Loucy (cell line): Measurements from ENCODE around the gene SDHAF3.

ENCODE experiments used
- H2AFZ ChIP-seq: fragments of 200-600 bp; sonication (generic); 2 replicates; pipeline ENCODE4 v1.6.0; 2016; ENCODE audit warnings: antibody characterized with exemption, mild to moderate bottlenecking, low read length, moderate library complexity
- H3F3A ChIP-seq: fragments of 200-600 bp; 2 replicates; pipeline ENCODE4 v1.6.0; 2016; ENCODE audit warnings: antibody characterized with exemption, low read depth, mild to moderate bottlenecking
- H3K27me3 ChIP-seq: fragments of 200-600 bp; sonication (generic); 2 replicates; pipeline ENCODE4 v1.6.1; 2014; ENCODE audit warnings: low read length, mild to moderate bottlenecking; ENCODE audit not compliant: insufficient read depth, poor library complexity, severe bottlenecking
- H3K36me3 ChIP-seq: fragments of 200-600 bp; sonication (generic); 2 replicates; pipeline ENCODE4 v1.6.1; 2016; ENCODE audit warnings: low read length; ENCODE audit not compliant: insufficient read depth
- H3K4me1 ChIP-seq: fragments of 200-600 bp; sonication (generic); 2 replicates; pipeline ENCODE4 v1.5.1; 2014; ENCODE audit warnings: low read length, mild to moderate bottlenecking; ENCODE audit not compliant: insufficient read depth, poor library complexity, severe bottlenecking
- H3K4me2 ChIP-seq: fragments of 200-600 bp; sonication (generic); 2 replicates; pipeline ENCODE4 v1.6.0; 2014; ENCODE audit warnings: antibody characterized with exemption, low read length, low read depth, mild to moderate bottlenecking; ENCODE audit not compliant: poor library complexity, severe bottlenecking
- H3K4me3 ChIP-seq: fragments of 200-600 bp; sonication (generic); 2 replicates; pipeline ENCODE4 v1.5.1; 2014; ENCODE audit warnings: low read length, mild to moderate bottlenecking, mixed read lengths; ENCODE audit not compliant: poor library complexity, severe bottlenecking
- H3K79me2 ChIP-seq: fragments of 200-600 bp; sonication (generic); 2 replicates; pipeline ENCODE4 v1.6.1; 2014; ENCODE audit warnings: low read length; ENCODE audit not compliant: insufficient read depth
- H3K9ac ChIP-seq: fragments of 200-600 bp; sonication (generic); 2 replicates; pipeline ENCODE4 v1.6.0; 2014; ENCODE audit warnings: mild to moderate bottlenecking, low read depth, low read length, moderate library complexity; ENCODE audit not compliant: poor library complexity, severe bottlenecking
- H3K9me2 ChIP-seq: fragments of 200-600 bp; sonication (generic); replicated peaks from 2 replicates; pipeline ENCODE4 v1.6.1; 2016; ENCODE audit warnings: low read depth, low read length, mixed read lengths
- H3K9me3 ChIP-seq: fragments of 200-600 bp; sonication (generic); 2 replicates; pipeline ENCODE4 v1.6.1; 2014; ENCODE audit warnings: mild to moderate bottlenecking, antibody characterized with exemption, low read length, low read depth; ENCODE audit not compliant: insufficient read depth
- H4K20me1 ChIP-seq: fragments of 200-600 bp; sonication (generic); 2 replicates; pipeline ENCODE4 v1.6.0; 2014; ENCODE audit warnings: antibody characterized with exemption, low read length, mild to moderate bottlenecking; ENCODE audit not compliant: insufficient read depth, poor library complexity, severe bottlenecking
- EZH2phosphoT487 ChIP-seq: fragments of 200-600 bp; IDR thresholded peaks from 2 replicates; pipeline ENCODE4 v1.6.1; 2018; ENCODE audit warnings: antibody characterized with exemption, mild to moderate bottlenecking, moderate library complexity, borderline replicate concordance
- TF ChIP-seq, protein P1 (sequence below): fragments of 200-600 bp; sonication (generic); conservative IDR thresholded peaks from 2 replicates; pipeline ENCODE4 v1.5.1; 2014; ENCODE audit warnings: mild to moderate bottlenecking, antibody characterized with exemption, low read length

The SDHAF3 gene

GRCh38 chr7:97117035-97117371, 495 bp upstream of the SDHAF3 start:
- no peaks in the 10 kb centered on the region for H3K27me3 ChIP-seq
- no peak overlapping the region for H2AFZ ChIP-seq
- no peaks in the 10 kb centered on the region for H3K79me2 ChIP-seq
- no peaks in the 10 kb centered on the region for H3K9me2 ChIP-seq
- no peaks in the 10 kb centered on the region for H3F3A ChIP-seq
- no peak overlapping the region for H3K4me3 ChIP-seq
- H3K4me1 ChIP-seq, result no peaks in the 10 kb centered on the region
- no peak overlapping the region for H3K4me2 ChIP-seq
- H3K9ac ChIP-seq, result no peak overlapping the region
- TF ChIP-seq, protein P1, sequence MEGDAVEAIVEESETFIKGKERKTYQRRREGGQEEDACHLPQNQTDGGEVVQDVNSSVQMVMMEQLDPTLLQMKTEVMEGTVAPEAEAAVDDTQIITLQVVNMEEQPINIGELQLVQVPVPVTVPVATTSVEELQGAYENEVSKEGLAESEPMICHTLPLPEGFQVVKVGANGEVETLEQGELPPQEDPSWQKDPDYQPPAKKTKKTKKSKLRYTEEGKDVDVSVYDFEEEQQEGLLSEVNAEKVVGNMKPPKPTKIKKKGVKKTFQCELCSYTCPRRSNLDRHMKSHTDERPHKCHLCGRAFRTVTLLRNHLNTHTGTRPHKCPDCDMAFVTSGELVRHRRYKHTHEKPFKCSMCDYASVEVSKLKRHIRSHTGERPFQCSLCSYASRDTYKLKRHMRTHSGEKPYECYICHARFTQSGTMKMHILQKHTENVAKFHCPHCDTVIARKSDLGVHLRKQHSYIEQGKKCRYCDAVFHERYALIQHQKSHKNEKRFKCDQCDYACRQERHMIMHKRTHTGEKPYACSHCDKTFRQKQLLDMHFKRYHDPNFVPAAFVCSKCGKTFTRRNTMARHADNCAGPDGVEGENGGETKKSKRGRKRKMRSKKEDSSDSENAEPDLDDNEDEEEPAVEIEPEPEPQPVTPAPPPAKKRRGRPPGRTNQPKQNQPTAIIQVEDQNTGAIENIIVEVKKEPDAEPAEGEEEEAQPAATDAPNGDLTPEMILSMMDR, result no peak
- no peak for TF ChIP-seq EZH2phosphoT487
- H4K20me1 ChIP-seq, result no peaks in the 10 kb centered on the region
- no peaks in the 10 kb centered on the region for H3K9me3 ChIP-seq
- H3K36me3 ChIP-seq, result no peaks in the 10 kb centered on the region

DNA sequence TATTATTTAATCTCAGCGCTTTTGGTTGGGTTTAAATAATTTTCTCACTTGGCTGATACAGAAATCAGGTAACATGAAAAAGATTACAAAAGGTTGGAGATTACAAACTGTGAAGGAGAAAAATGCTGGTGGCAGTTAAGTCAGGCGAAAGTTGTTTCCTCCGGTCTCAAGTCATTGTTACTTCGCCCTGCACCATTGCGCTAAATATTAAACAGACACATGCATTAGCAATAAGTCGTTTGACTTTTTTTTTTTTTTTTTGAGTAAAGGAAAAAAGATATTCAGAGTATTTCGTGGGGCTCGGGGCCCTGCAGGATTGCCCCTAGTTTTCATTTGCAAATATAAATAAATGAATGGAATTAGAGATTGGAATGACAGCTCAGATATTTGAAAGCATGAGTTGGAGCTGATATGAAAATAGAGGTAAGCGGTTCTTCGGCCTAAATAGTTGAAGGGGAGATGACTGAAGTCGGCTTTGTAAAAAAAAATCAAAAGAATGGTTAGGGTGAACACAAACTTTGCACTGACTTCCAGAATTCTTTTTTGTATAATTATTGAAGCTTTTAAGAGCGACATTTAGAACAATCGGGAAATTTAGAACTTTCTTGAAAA, 914 bp downstream of the SDHAF3 start:
- H2AFZ ChIP-seq, result no peak overlapping the region
- no peaks in the 10 kb centered on the region for H3K36me3 ChIP-seq
- no peaks in the 10 kb centered on the region for H3K9me3 ChIP-seq
- TF ChIP-seq, protein P1, result no peak
- TF ChIP-seq EZH2phosphoT487, result no peak
- no peaks in the 10 kb centered on the region for H3K27me3 ChIP-seq
- H4K20me1 ChIP-seq, result no peaks in the 10 kb centered on the region
- no peaks in the 10 kb centered on the region for H3F3A ChIP-seq
- no peak overlapping the region for H3K4me2 ChIP-seq
- no peaks in the 10 kb centered on the region for H3K9me2 ChIP-seq
- no peaks in the 10 kb centered on the region for H3K4me1 ChIP-seq
- H3K79me2 ChIP-seq, result no peaks in the 10 kb centered on the region
- no peak overlapping the region for H3K4me3 ChIP-seq
- no peak overlapping the region for H3K9ac ChIP-seq

DNA sequence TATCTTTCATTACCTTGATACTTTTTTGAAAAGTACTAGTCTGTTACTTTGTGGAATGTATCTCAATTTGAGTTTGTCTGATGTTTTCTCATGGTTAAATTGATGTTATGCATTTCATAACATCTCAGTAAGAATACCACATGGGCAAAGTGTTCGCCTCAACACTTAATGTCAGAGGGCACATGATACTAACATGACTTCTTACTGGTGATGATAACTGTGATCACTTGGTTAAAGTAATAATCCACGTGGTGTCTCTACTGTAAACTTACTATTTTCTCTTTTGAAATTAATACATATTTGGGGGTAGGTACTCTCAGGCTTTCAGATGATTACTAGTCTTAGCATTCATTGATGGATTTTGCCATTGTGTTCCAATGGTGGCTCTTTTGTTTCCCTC, 2.2 kb downstream of the SDHAF3 start:
- no peak overlapping the region for H3K4me2 ChIP-seq
- no peaks in the 10 kb centered on the region for H3K36me3 ChIP-seq
- H3K4me3 ChIP-seq, result no peak overlapping the region
- no peaks in the 10 kb centered on the region for H3K4me1 ChIP-seq
- H2AFZ ChIP-seq, result no peak overlapping the region
- TF ChIP-seq, protein P1, result no peak
- TF ChIP-seq EZH2phosphoT487, result no peak
- no peaks in the 10 kb centered on the region for H3F3A ChIP-seq
- H3K9me3 ChIP-seq, result no peaks in the 10 kb centered on the region
- H3K79me2 ChIP-seq, result no peaks in the 10 kb centered on the region
- H3K27me3 ChIP-seq, result no peaks in the 10 kb centered on the region
- H3K9ac ChIP-seq, result no peak overlapping the region
- H4K20me1 ChIP-seq, result no peaks in the 10 kb centered on the region
- H3K9me2 ChIP-seq, result no peaks in the 10 kb centered on the region
